Neural crest cell (in vitro differentiated cells): Measurements from ENCODE around the gene DAB2IP. TPM values are rescaled to one million over a fixed set of nuclear protein-coding genes. Genes with fewer than 3 reads are reported as not detected.

Experiments used
- DNase-seq: peaks from one replicate; pipeline ENCODE4 v3.0.0; 2021; ENCODE audit warnings: low read depth, mixed read lengths, low spot score
- H3K27ac Mint-ChIP-seq: one replicate; pipeline ENCODE4 v1.8.0; 2021; ENCODE audit warnings: mild to moderate bottlenecking, mixed read lengths; ENCODE audit not compliant: unreplicated experiment
- H3K27me3 Mint-ChIP-seq: 2 replicates; pipeline ENCODE4 v1.8.0; 2021; ENCODE audit warnings: low read depth, mild to moderate bottlenecking, mixed read lengths
- H3K36me3 Mint-ChIP-seq: 2 replicates; pipeline ENCODE4 v1.8.0; 2021; ENCODE audit warnings: low read depth, mild to moderate bottlenecking, mixed read lengths
- H3K4me1 Mint-ChIP-seq: 2 replicates; pipeline ENCODE4 v1.8.0; 2021; ENCODE audit warnings: mixed read lengths
- H3K4me3 Mint-ChIP-seq: one replicate; pipeline ENCODE4 v1.8.0; 2021; ENCODE audit warnings: mild to moderate bottlenecking, mixed read lengths
- H3K9me3 Mint-ChIP-seq: 2 replicates; pipeline ENCODE4 v1.8.0; 2021; ENCODE audit warnings: mixed read lengths
- CTCF ChIP-seq: fragments of 200-600 bp; sonication (generic); conservative IDR thresholded peaks from 2 replicates; pipeline ENCODE4 v1.5.0; 2021; ENCODE audit warnings: antibody characterized with exemption, mild to moderate bottlenecking
- total RNA-seq: library from RNA; stranded (reverse); gene quantifications from 2 replicates; pipeline ENCODE4 v1.2.1, GENCODE V29; 2021

Gene DAB2IP
- total RNA-seq, 1 donor from 2014 or later, result 48.3 TPM

GRCh38 chr9:121678501-121679022 is 27.1 kb downstream of the DAB2IP start:
- DNase-seq, result no peak
- H3K27me3 Mint-ChIP-seq, result no peaks in the 10 kb centered on the region
- peaks cover 4% of the 10 kb centered on the region for H3K4me1 Mint-ChIP-seq
- no peak for TF ChIP-seq CTCF
- no peak overlapping the region for H3K27ac Mint-ChIP-seq
- H3K9me3 Mint-ChIP-seq, result no peaks in the 10 kb centered on the region
- H3K4me3 Mint-ChIP-seq, result no peak overlapping the region
- H3K36me3 Mint-ChIP-seq, result no peaks in the 10 kb centered on the region

- no peak overlapping the region for H3K27ac Mint-ChIP-seq
These were observed 28.6 kb downstream of the DAB2IP start for GRCh38 chr9:121679901-121680635.

GRCh38 chr9:121681404-121681803 is 30.0 kb downstream of the DAB2IP start:
- Mint-ChIP-seq H3K36me3 (no peaks in the 10 kb centered on the region), H3K27ac (no peak overlapping the region), H3K4me3 (no peak overlapping the region), H3K27me3 (no peaks in the 10 kb centered on the region), H3K4me1 (no peaks in the 10 kb centered on the region), H3K9me3 (no peaks in the 10 kb centered on the region)
- TF ChIP-seq CTCF, result no peak
- no peak for DNase-seq

More at GRCh38 chr9:121679901-121680635, 28.6 kb downstream of the DAB2IP start:
- no peaks in the 10 kb centered on the region for H3K36me3 Mint-ChIP-seq
- no peaks in the 10 kb centered on the region for H3K9me3 Mint-ChIP-seq
- no peak for DNase-seq
- H3K4me3 Mint-ChIP-seq, result no peak overlapping the region
- H3K4me1 Mint-ChIP-seq, result peaks cover 4% of the 10 kb centered on the region
- no peaks in the 10 kb centered on the region for H3K27me3 Mint-ChIP-seq
- no peak for TF ChIP-seq CTCF

GRCh38 chr9:121682201-121682600 is 30.8 kb downstream of the DAB2IP start:
- H3K9me3 Mint-ChIP-seq, result no peaks in the 10 kb centered on the region
- no peaks in the 10 kb centered on the region for H3K4me1 Mint-ChIP-seq
- no peaks in the 10 kb centered on the region for H3K27me3 Mint-ChIP-seq
- H3K27ac Mint-ChIP-seq, result no peak overlapping the region
- no peaks in the 10 kb centered on the region for H3K36me3 Mint-ChIP-seq
- no peak overlapping the region for H3K4me3 Mint-ChIP-seq
- no peak for TF ChIP-seq CTCF
- no peak for DNase-seq

GRCh38 chr9:121682926-121683515 is 31.6 kb downstream of the DAB2IP start:
- DNase-seq, result no peak
- TF ChIP-seq CTCF, result no peak
- no peak overlapping the region for H3K27ac Mint-ChIP-seq
- no peak overlapping the region for H3K4me3 Mint-ChIP-seq
- no peaks in the 10 kb centered on the region for H3K9me3 Mint-ChIP-seq
- H3K36me3 Mint-ChIP-seq, result no peaks in the 10 kb centered on the region
- no peaks in the 10 kb centered on the region for H3K27me3 Mint-ChIP-seq
- no peaks in the 10 kb centered on the region for H3K4me1 Mint-ChIP-seq
